ENCODE results near the gene IGSF21. TPM values are rescaled to one million over a fixed set of nuclear protein-coding genes. Genes with fewer than 3 reads are reported as not detected.

IGSF21 gene
- total RNA-seq, 1 donor from 2014 or later: 0.81 TPM

DNA sequence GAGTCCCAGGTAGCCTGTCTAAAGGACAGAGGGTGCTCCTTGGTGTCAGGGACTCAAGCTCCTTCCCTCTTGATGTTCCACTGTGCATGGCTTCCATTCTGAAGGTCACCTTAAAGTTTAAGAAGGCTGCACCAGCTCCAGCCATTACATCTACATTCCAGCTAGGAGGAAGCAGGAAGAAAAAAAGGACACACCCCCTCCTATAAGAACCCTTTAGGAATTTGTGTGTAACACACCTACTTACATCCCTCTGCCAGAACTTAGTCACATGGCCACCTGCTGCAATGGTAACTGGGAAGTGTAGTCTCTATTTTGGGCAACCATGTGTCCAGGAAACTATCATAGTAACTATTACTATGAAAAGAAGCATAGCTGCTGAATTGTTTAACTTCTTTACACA lies 211.5 kb downstream of the IGSF21 start:
- DNase-seq (ENCODE audit: low spot score) (no peak), ATAC-seq (no peak)

- DNase-seq (ENCODE audit: low spot score): no peak
Measured at GRCh38 chr1:18320051-18320450, 212.5 kb downstream of the IGSF21 start.

GRCh38 chr1:18322368-18323032 lies 214.9 kb downstream of the IGSF21 start:
- no peak for DNase-seq (ENCODE audit: low spot score)
- no peak for ATAC-seq

More at GRCh38 chr1:18320051-18320450, 212.5 kb downstream of the IGSF21 start:
- no peak for ATAC-seq

DNA sequence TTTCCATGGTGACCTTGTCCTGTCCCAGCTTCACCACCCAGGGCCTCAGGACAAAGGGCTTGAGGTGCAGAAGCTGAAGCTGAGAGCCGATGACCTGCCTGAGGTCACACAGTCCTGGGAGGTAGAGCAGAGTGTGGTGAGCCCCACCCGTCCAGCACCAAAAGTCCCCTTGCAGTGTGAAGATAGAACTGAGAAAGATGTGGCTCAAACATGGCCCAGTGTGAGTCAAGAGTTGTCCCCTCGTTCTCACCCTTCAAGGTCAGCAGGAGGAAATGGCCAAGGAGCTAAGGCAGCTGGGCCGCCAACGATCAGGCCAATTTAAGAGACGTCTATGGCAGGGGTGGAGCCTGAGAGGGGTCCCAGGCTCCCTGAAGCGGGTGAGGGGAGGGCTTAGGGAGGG lies 215.7 kb downstream of the IGSF21 start:
- DNase-seq (ENCODE audit: low spot score) (no peak), ATAC-seq (no peak)

DNA sequence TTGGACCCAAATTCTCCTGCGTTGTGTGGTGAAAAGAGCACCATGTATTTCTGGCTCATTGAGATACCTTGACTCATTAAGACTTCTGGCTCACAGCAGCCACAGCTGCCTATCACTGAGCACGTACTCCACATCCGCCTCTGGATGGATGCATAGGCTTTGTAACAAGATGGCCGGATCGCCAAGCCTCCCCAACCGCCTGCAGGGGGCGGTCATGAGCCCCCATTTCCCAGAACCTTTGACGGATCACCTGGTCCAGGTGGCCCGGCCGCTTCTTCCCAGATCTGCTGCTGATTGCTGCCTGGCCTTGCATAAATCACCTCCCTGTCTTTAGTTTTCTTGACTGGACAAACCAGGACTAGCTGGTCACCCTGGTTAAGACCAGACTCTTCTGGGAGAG lies 216.6 kb downstream of the IGSF21 start:
- ATAC-seq (peak; percentile 35), DNase-seq (ENCODE audit: low spot score) (no peak)

DNA sequence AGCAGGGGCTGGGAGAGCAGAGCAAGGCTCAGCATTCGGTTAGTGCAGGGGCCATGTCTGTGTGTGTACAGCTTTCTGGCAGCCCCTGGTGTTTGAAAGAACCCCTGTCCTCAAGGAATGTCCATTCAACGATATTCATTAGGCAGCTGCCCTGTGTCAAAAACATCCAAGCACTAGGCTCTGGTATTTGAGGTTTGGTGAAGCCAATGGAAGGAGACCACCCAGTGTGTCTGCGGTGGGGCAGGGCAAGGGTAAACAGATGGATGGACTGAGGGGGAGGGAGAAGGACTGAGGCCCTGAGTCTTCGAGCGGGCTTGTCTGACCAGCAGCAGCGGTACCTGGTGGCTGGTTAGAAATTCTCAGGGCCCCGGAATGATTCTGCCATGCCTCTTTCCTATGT lies 217.5 kb downstream of the IGSF21 start:
- ATAC-seq: no peak
- no peak for DNase-seq (ENCODE audit: low spot score)

DNA sequence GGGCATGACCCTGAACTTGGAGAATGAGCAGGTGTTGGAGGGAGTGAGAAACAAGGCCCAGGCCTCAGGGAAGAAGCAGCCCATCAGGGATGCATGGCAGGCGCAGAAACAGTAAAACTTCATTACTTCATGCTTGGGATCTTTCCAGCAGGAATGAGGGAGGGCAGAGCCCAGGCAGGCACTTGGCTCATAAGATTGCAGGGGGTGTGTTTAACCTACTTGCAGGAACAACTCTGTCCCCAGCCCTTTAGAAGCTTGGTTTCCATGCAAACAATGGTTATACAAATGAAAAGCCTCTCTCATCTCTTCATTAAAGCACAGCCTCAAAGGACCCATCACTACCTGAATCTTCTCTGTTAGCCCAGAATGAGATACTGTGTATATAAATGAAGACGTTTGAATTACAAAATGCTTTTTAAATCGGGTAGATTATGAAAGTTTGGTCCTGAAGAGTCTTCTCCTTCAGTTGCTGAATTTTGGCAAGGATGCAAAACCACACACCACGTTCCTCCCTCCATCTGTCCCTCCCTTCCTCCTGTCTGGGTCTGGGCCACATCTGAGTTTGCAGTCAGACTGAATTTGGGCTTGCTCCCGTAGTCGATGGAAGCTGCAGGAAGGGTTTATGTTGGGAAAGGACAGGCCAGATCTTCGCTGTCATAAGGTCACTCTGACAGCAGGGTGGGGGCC lies 218.8 kb downstream of the IGSF21 start:
- DNase-seq (ENCODE audit: low spot score) (no peak), ATAC-seq (no peak)

GRCh38 chr1:18327650-18328049 lies 220.1 kb downstream of the IGSF21 start:
- DNase-seq (ENCODE audit: low spot score) (no peak), ATAC-seq (no peak)

DNA sequence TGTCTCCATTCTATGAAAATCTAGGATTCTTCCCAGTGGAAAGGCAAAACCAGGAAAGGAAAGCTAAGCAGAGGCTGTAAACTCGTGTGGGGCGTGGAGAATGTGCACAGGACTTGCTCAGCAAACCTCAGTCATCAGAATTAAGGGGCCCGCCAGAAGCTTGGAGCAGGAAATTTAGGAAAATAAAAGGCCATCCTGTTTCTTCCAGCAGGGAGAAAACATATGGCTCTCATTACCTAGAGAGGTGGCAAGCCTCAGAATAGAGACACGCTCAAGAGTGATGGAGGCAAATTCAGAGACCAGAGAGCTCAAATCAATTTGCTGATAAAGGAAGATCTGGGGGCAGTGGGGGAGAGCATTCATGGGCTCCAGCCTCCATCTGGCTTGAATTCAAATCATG lies 221.2 kb downstream of the IGSF21 start:
- DNase-seq (ENCODE audit: low spot score) (no peak), ATAC-seq (no peak)

DNA sequence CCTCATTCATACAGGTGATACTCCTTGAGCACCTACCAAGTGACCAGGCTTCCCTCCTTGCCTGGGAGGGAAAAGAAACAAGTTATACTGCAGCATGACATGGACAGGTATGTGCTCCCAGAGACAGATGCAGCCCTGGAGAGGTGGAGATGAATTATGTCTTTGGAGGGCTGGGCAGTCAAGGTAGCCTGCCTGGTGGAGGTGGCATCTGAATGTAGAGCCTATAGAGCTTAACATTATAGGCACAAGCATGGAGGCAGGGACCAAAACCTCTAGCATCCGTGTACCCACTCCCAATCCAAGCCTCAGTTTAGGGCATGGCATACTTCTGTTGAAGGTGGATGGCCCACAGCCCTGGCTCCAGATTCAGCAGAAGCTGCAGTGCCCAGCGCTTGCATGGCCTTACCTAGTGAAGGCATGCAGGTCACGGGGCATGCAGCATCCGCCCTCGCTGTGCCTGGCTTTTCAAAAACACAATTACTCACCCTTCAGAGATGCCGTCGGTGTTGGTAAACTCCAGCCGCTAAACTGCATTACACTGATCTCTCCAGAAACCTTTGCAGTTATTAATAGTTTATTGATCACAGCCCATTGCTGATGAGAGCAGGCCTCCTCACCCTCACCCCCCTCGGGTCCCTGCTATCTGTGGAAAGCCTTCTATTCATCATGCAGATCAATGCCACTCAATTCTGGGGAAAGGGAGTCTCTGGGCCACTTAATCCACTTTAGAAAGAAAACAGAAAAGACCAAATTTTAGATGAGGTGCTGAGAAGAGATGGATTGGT lies 222.1 kb downstream of the IGSF21 start:
- ATAC-seq (no peak), DNase-seq (ENCODE audit: low spot score) (no peak)

- ATAC-seq (no peak), DNase-seq (ENCODE audit: low spot score) (no peak)
Measured at GRCh38 chr1:18332576-18332975, 225.0 kb downstream of the IGSF21 start.

DNA sequence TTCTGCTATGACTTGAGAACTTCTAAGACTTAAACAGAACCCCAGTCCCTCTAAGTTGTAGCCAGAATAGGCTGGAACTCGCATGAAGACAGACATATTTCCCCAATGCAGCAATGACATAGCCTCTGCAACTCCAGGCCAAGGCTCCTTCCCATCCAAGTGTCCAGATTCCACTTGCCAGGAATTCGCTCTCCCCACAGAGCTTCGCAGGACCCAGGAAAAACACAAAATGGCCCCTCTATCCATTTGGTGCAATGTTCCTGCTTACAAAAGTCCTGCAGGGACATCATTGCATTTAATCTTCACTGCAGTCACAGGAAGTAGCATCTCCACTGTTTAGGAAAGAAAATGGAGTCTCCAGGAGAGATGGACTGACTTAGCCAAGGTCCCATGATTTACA lies 225.6 kb downstream of the IGSF21 start:
- DNase-seq (ENCODE audit: low spot score): no peak
- no peak for ATAC-seq

DNA sequence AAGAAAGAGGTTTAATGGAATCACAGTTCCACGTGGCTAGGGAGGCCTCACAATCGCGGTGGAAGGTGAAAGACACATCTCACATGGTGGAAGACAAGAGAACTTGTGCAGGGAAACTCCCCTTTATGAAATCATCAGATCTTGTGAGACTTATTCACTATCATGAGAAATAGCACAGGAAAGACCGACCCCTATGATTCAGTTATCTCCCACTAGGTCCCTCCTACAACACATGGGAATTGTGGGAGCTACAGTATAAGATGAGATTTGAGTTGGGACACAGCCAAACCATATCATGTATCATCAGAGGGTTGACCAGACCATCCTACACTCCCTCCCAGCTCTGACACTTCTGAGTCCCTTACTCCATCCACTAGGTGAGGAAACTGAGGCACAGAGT lies 229.2 kb downstream of the IGSF21 start:
- DNase-seq (ENCODE audit: low spot score) (no peak), ATAC-seq (no peak)

DNA sequence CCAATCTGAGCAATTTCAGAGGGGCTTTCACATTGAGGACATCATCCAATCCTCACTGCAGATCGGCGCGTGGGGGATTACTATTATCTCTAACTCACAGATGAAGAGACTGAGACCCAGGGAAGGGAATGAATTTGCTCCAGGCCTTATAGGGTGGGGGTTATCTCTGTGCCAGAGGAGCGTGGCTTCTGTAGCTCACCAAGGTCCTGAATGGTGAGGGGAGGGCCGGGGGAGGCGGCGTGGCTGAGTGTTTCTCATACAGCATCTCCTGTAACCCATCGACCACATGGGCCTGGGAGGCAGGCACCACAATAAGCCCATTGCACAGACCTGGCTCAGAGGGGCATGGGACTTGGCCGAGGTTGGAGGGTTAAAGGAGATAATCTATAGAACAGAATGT lies 230.2 kb downstream of the IGSF21 start:
- DNase-seq (ENCODE audit: low spot score) (no peak), ATAC-seq (no peak)

- DNase-seq (ENCODE audit: low spot score) (no peak), ATAC-seq (no peak)
Measured at GRCh38 chr1:18339161-18339560, 231.6 kb downstream of the IGSF21 start.

- ATAC-seq (no peak), DNase-seq (ENCODE audit: low spot score) (no peak)
Measured at GRCh38 chr1:18340158-18340764, 232.7 kb downstream of the IGSF21 start.

DNA sequence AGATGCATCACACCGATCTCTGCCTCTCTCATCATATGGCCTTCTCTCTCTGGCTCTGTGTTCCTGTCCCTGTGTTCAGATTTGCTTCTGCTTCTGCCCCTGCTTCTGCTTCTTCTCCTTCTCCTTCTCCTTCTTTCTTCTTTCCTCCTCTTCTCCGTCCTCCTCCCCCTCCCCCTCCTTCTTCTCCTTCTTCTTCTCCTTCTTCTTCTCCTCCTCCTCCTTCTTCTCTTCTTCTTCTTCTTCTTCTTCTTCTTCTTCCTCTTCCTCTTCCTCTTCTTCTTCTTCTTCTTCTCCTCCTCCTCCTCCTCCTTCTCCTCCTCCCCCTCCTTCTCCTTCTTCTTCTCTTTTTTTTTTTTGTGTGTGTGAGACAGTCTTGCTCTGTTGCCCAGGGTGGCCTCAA lies 233.2 kb downstream of the IGSF21 start:
- DNase-seq (ENCODE audit: low spot score) (no peak), ATAC-seq (no peak)

DNA sequence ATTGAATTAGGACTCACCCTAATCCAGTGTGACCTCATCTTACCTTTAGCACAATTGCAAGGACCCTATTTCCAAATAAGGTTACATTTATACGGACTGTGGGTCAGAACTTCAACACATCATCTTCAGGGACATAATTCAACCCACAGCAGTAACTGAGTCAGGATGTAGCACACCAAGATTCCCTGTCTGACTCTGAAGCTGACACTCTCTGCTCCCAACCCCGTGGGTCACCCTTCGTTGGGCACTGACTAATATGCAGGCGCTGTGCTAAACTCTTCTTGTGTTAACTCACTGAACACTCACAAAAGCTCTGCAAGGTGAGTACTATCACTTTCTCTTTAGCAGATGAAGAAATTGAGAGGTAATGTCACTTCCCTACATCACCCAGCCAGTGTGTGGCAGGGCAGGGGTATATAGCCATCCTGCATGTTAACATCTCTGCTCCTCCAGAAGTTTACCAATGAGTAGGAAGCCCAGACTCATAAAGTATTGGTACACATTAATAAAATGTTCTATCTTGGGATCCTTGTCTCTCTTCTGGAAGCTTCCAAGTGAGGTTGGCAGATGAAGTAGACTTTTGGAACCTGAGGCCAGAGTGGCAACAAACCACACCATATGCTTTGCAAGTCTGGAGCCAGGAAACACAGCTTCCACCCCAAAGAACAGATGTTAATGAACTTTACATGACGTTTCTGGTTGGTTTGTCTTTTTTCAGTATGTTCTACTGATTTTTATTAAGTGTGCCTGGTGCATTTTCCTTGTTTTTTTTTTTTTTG lies 233.9 kb downstream of the IGSF21 start:
- ATAC-seq (no peak), DNase-seq (ENCODE audit: low spot score) (no peak)

- ATAC-seq: no peak
- no peak for DNase-seq (ENCODE audit: low spot score)
Measured at GRCh38 chr1:18342744-18343143, 235.1 kb downstream of the IGSF21 start.

GRCh38 chr1:18343581-18343980 lies 236.0 kb downstream of the IGSF21 start:
- ATAC-seq (no peak), DNase-seq (ENCODE audit: low spot score) (no peak)

- DNase-seq (ENCODE audit: low spot score): no peak
- ATAC-seq: no peak
Measured at GRCh38 chr1:18344755-18345154, 237.2 kb downstream of the IGSF21 start.

All from left lobe of liver (tissue), 2 donors.